Posterior cingulate gyrus (tissue), 11 donors: Measurements from ENCODE around the gene TSPAN15.

ENCODE experiments used
- DNase-seq, 10 donors: peaks; one replicate each; pipeline versions ENCODE4 v3.0.0 to v3.0.0-alpha.2; 2020 to 2021; ENCODE audit warnings: mixed read lengths in 3 of 10
- intact Hi-C: fragments of 100-400 bp; cut with DNase I; formaldehyde crosslinking; loops from one replicate; pipeline ENCODE4 v1.15.1; 2023

The TSPAN15 gene

GRCh38 chr10:69415951-69416350, 35.3 kb upstream of the TSPAN15 start:
- peak in 2 of 10 donors; percentile 36 to 60 for DNase-seq
- intact Hi-C loops, result no loop called here

GRCh38 chr10:69416695-69417094, 34.6 kb upstream of the TSPAN15 start, which contains the start of gene TACR2:
TSS of gene TACR2 (minus strand) at chr10:69416918. CDS start at chr10:69416323, 595 bp downstream.
- intact Hi-C loops, result no loop called here
- peak in 2 of 10 donors; percentile 56 to 62 for DNase-seq

- intact Hi-C loops, result no loop called here
- peak in 1 of 10 donors; percentile 69 for DNase-seq
Observed at GRCh38 chr10:69417542-69417941, 33.7 kb upstream of the TSPAN15 start.

- intact Hi-C loops, result no loop called here
- DNase-seq, result peak in 1 of 10 donors; percentile 36
Observed at GRCh38 chr10:69418052-69418752, 33.1 kb upstream of the TSPAN15 start.

- intact Hi-C loops, result no loop called here
- peak in 1 of 10 donors; percentile 32 for DNase-seq
Observed at GRCh38 chr10:69419096-69419743, 32.0 kb upstream of the TSPAN15 start.

GRCh38 chr10:69419744-69420126, 31.5 kb upstream of the TSPAN15 start:
- peak in 1 of 10 donors; percentile 46 for DNase-seq
- intact Hi-C loops, result no loop called here

- intact Hi-C loops, result no loop called here
- DNase-seq, result peak in 1 of 10 donors; percentile 40
Observed at GRCh38 chr10:69421611-69422308, 29.5 kb upstream of the TSPAN15 start.

GRCh38 chr10:69422676-69423075, 28.6 kb upstream of the TSPAN15 start:
- DNase-seq, result peak in 1 of 10 donors; percentile 23
- intact Hi-C loops, result no loop called here

GRCh38 chr10:69425041-69425440, 26.2 kb upstream of the TSPAN15 start:
- no peak for DNase-seq
- intact Hi-C loops, result loop anchor here (5.0 kb wide), 1 partner anchor 212 kb away; no protein-coding TSS in a partner anchor

- DNase-seq, result peak in 1 of 10 donors; percentile 2
- intact Hi-C loops, result loop anchor here (5.0 kb wide), 1 partner anchor 212 kb away; no protein-coding TSS in a partner anchor
Observed at GRCh38 chr10:69425511-69426298, 25.6 kb upstream of the TSPAN15 start.

- intact Hi-C loops, result loop anchor here (5.0 kb wide), 1 partner anchor 211 kb away; no protein-coding TSS in a partner anchor
- peak in 2 of 10 donors; percentile 2 to 48 for DNase-seq
Observed at GRCh38 chr10:69426376-69426727, 24.9 kb upstream of the TSPAN15 start.

- peak in 1 of 10 donors; percentile 67 for DNase-seq
- intact Hi-C loops, result loop anchor here (5.0 kb wide), 1 partner anchor 209 kb away; no protein-coding TSS in a partner anchor
Observed at GRCh38 chr10:69428165-69428564, 23.1 kb upstream of the TSPAN15 start.

GRCh38 chr10:69434169-69434568, 17.1 kb upstream of the TSPAN15 start:
- intact Hi-C loops, result no loop called here
- no peak for DNase-seq

- DNase-seq, result peak in 1 of 10 donors; percentile 37
- intact Hi-C loops, result no loop called here
Observed at GRCh38 chr10:69434926-69435325, 16.3 kb upstream of the TSPAN15 start.

- peak in 1 of 10 donors; percentile 52 for DNase-seq
- intact Hi-C loops, result no loop called here
Observed at GRCh38 chr10:69435966-69436520, 15.2 kb upstream of the TSPAN15 start.

GRCh38 chr10:69437321-69438259, 13.7 kb upstream of the TSPAN15 start:
- intact Hi-C loops, result no loop called here
- peak in 1 of 10 donors; percentile 52 for DNase-seq

- DNase-seq, result no peak
- intact Hi-C loops, result no loop called here
Observed at GRCh38 chr10:69438536-69439349, 12.5 kb upstream of the TSPAN15 start.

- intact Hi-C loops, result no loop called here
Observed at GRCh38 chr10:69439350-69439739, 11.9 kb upstream of the TSPAN15 start.

More at GRCh38 chr10:69439350-69439739, 11.9 kb upstream of the TSPAN15 start:
- DNase-seq, result peak in 9 of 10 donors; percentile 35 to 94 (median 56)
